Adrenal gland (tissue), 5 donors: ENCODE measurements around the gene ATP8B1.
A peak's percentile ranks its signal among the peaks of the same experiment; 100 is the strongest.

Experiments
- POLR2A ChIP-seq, 2 donors: fragments of 450-650 bp; IDR thresholded peaks; one replicate each; pipeline ENCODE4 v1.6.1; 2017; ENCODE audit warnings: antibody characterized with exemption in 2 of 2, mild to moderate bottlenecking in 2 of 2, moderate library complexity in 1 of 2
- TF ChIP-seq, protein P1 (sequence below), 6 experiments: fragments of 450-650 bp in 4 of 6; fragments of 200-600 bp in 2 of 6; sonication (generic) in 1 of 6; IDR thresholded peaks; 1 replicate in 5 of 6; 2 replicates in 1 of 6; pipeline versions ENCODE4 v1.5.1 to v1.8.0; 2016 to 2021; ENCODE audit warnings: antibody characterized with exemption in 6 of 6, mild to moderate bottlenecking in 2 of 6, moderate library complexity in 1 of 6
- donor health status: DM: no; HTN: no; CAD: no.

DNA sequence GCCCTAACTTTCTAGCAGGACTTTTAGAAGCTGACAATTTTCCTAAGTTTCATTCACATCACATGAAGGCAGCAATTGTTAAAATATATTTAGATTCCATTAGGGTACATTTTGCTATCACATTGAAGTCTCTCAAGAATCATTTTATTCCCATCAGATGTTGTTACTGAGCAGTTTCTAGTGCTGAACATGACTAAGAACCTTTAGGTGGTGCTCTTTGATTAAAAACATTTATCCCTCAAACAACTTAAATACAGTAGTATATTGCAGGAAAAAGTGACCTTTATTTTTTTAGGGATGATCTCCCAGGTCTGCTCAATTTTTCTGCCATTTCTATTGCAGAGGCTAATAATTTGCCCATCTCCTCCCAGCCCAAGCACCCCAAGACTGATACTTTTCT, 158.6 kb downstream of the ATP8B1 start:
- TF ChIP-seq, protein P1, sequence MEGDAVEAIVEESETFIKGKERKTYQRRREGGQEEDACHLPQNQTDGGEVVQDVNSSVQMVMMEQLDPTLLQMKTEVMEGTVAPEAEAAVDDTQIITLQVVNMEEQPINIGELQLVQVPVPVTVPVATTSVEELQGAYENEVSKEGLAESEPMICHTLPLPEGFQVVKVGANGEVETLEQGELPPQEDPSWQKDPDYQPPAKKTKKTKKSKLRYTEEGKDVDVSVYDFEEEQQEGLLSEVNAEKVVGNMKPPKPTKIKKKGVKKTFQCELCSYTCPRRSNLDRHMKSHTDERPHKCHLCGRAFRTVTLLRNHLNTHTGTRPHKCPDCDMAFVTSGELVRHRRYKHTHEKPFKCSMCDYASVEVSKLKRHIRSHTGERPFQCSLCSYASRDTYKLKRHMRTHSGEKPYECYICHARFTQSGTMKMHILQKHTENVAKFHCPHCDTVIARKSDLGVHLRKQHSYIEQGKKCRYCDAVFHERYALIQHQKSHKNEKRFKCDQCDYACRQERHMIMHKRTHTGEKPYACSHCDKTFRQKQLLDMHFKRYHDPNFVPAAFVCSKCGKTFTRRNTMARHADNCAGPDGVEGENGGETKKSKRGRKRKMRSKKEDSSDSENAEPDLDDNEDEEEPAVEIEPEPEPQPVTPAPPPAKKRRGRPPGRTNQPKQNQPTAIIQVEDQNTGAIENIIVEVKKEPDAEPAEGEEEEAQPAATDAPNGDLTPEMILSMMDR (IDR thresholded peaks at IDR 0.05), result peak in 3 of 6 experiments; percentile 14 to 34 (median 24)
- no peak for TF ChIP-seq POLR2A (IDR thresholded peaks at IDR 0.05)
